Mucosa of rectum (tissue), 2 donors: ENCODE results near the gene SCN2A.
"Not testable (repeated sequence)": the region's sequence is repeated elsewhere in the genome, so short reads cannot be mapped to it uniquely, and the experiment has no call there.

Source experiments
- H3K27ac ChIP-seq, 2 donors: one replicate each; pipeline ENCODE4 v1.7.0; 2013; ENCODE audit warnings: inconsistent platforms in 2 of 2, low read depth in 2 of 2, low read length in 2 of 2
- H3K27me3 ChIP-seq, 2 donors: one replicate each; pipeline ENCODE4 v1.7.0; 2013; ENCODE audit warnings: low read length in 2 of 2; ENCODE audit not compliant: control insufficient read depth in 2 of 2, insufficient read depth in 2 of 2
- H3K36me3 ChIP-seq, 2 donors: one replicate each; pipeline ENCODE4 v1.7.0; 2013; ENCODE audit warnings: low read length in 2 of 2; ENCODE audit not compliant: control insufficient read depth in 2 of 2, insufficient read depth in 2 of 2
- H3K4me1 ChIP-seq, 2 donors: one replicate each; pipeline ENCODE4 v1.7.0; 2013; ENCODE audit warnings: low read length in 2 of 2, mild to moderate bottlenecking in 1 of 2; ENCODE audit not compliant: control insufficient read depth in 2 of 2, insufficient read depth in 2 of 2
- H3K4me3 ChIP-seq, 2 donors: one replicate each; pipeline ENCODE4 v1.7.0; 2013; ENCODE audit warnings: low read length in 2 of 2
- H3K9ac ChIP-seq, 2 donors: one replicate each; pipeline ENCODE4 v1.7.0; 2013; ENCODE audit warnings: low read length in 2 of 2, low read depth in 1 of 2, mild to moderate bottlenecking in 1 of 2
- H3K9me3 ChIP-seq, 2 donors: one replicate each; pipeline ENCODE4 v1.7.0; 2013; ENCODE audit warnings: low read length in 2 of 2; ENCODE audit not compliant: control insufficient read depth in 2 of 2
- donor health status: healthy.
- donor health status: Normal muscosa, but diverticular disease.

The SCN2A gene

GRCh38 chr2:165248238-165248637, 9.0 kb downstream of the SCN2A start:
- H3K4me3 ChIP-seq, result no peak overlapping the region
- no peak overlapping the region for H3K9ac ChIP-seq
- H3K9me3 ChIP-seq, result no peaks in the 10 kb centered on the region

GRCh38 chr2:165251366-165251765, 12.2 kb downstream of the SCN2A start:
- Histone ChIP-seq H3K4me3 (no peak overlapping the region), H3K27me3 (no peaks in the 10 kb centered on the region), H3K9ac (no peak overlapping the region), H3K36me3 (no peaks in the 10 kb centered on the region), H3K4me1 (no peaks in the 10 kb centered on the region), H3K27ac (no peak overlapping the region), H3K9me3 (no peaks in the 10 kb centered on the region)

More at GRCh38 chr2:165248238-165248637, 9.0 kb downstream of the SCN2A start:
- H3K4me1 ChIP-seq, result no peaks in the 10 kb centered on the region
- no peaks in the 10 kb centered on the region for H3K36me3 ChIP-seq
- H3K27me3 ChIP-seq, result no peaks in the 10 kb centered on the region
- no peak overlapping the region for H3K27ac ChIP-seq

GRCh38 chr2:165253178-165253577, 14.0 kb downstream of the SCN2A start:
- H3K9ac ChIP-seq, result no peak overlapping the region
- no peaks in the 10 kb centered on the region for H3K9me3 ChIP-seq
- H3K36me3 ChIP-seq, result no peaks in the 10 kb centered on the region
- H3K4me1 ChIP-seq, result no peaks in the 10 kb centered on the region
- no peak overlapping the region for H3K4me3 ChIP-seq
- no peaks in the 10 kb centered on the region for H3K27me3 ChIP-seq
- no peak overlapping the region for H3K27ac ChIP-seq

GRCh38 chr2:165256618-165257017, 17.4 kb downstream of the SCN2A start:
- no peaks in the 10 kb centered on the region for H3K9me3 ChIP-seq
- no peak overlapping the region for H3K27ac ChIP-seq
- H3K9ac ChIP-seq, result no peak overlapping the region
- no peaks in the 10 kb centered on the region for H3K27me3 ChIP-seq
- H3K4me3 ChIP-seq, result no peak overlapping the region
- H3K36me3 ChIP-seq, result no peaks in the 10 kb centered on the region
- H3K4me1 ChIP-seq, result no peaks in the 10 kb centered on the region

GRCh38 chr2:165260347-165260746, 21.1 kb downstream of the SCN2A start:
- H3K9me3 ChIP-seq, H3K4me1 ChIP-seq, H3K27ac ChIP-seq, H3K36me3 ChIP-seq, H3K9ac ChIP-seq, H3K4me3 ChIP-seq, H3K27me3 ChIP-seq: not testable (repeated sequence)

GRCh38 chr2:165268754-165269153, 29.5 kb downstream of the SCN2A start:
- H3K9me3 ChIP-seq, result no peaks in the 10 kb centered on the region
- no peaks in the 10 kb centered on the region for H3K36me3 ChIP-seq
- H3K4me1 ChIP-seq, result no peaks in the 10 kb centered on the region
- no peaks in the 10 kb centered on the region for H3K27me3 ChIP-seq
- no peak overlapping the region for H3K4me3 ChIP-seq
- H3K9ac ChIP-seq, result no peak overlapping the region
- no peak overlapping the region for H3K27ac ChIP-seq

GRCh38 chr2:165273176-165273575, 34.0 kb downstream of the SCN2A start:
- Histone ChIP-seq H3K27ac (no peak overlapping the region), H3K27me3 (no peaks in the 10 kb centered on the region), H3K9me3 (no peaks in the 10 kb centered on the region), H3K9ac (no peak overlapping the region), H3K36me3 (no peaks in the 10 kb centered on the region), H3K4me3 (no peak overlapping the region), H3K4me1 (no peaks in the 10 kb centered on the region)

- H3K36me3 ChIP-seq, result no peaks in the 10 kb centered on the region
- no peak overlapping the region for H3K27ac ChIP-seq
- H3K4me3 ChIP-seq, result no peak overlapping the region
Observed at GRCh38 chr2:165274698-165275097, 35.5 kb downstream of the SCN2A start.

GRCh38 chr2:165275932-165276331, 36.7 kb downstream of the SCN2A start:
- no peaks in the 10 kb centered on the region for H3K36me3 ChIP-seq
- no peaks in the 10 kb centered on the region for H3K4me1 ChIP-seq
- no peak overlapping the region for H3K4me3 ChIP-seq
- no peaks in the 10 kb centered on the region for H3K9me3 ChIP-seq
- H3K27ac ChIP-seq, result no peak overlapping the region
- no peaks in the 10 kb centered on the region for H3K27me3 ChIP-seq
- H3K9ac ChIP-seq, result no peak overlapping the region

More at GRCh38 chr2:165274698-165275097, 35.5 kb downstream of the SCN2A start:
- H3K4me1 ChIP-seq, result no peaks in the 10 kb centered on the region
- no peaks in the 10 kb centered on the region for H3K27me3 ChIP-seq
- no peak overlapping the region for H3K9ac ChIP-seq
- H3K9me3 ChIP-seq, result no peaks in the 10 kb centered on the region

GRCh38 chr2:165277295-165277694, 38.1 kb downstream of the SCN2A start:
- no peaks in the 10 kb centered on the region for H3K9me3 ChIP-seq
- H3K27ac ChIP-seq, result no peak overlapping the region
- no peak overlapping the region for H3K9ac ChIP-seq
- H3K4me3 ChIP-seq, result no peak overlapping the region
- no peaks in the 10 kb centered on the region for H3K36me3 ChIP-seq
- H3K27me3 ChIP-seq, result no peaks in the 10 kb centered on the region
- no peaks in the 10 kb centered on the region for H3K4me1 ChIP-seq
